NK-92 (cell line): ENCODE data around the gene ZNF362.

Source experiments
- DNase-seq: peaks from one replicate; lab custom pipeline; 2025; ENCODE audit not compliant: unreplicated experiment; lab: John Stamatoyannopoulos, UW

Gene ZNF362

DNA sequence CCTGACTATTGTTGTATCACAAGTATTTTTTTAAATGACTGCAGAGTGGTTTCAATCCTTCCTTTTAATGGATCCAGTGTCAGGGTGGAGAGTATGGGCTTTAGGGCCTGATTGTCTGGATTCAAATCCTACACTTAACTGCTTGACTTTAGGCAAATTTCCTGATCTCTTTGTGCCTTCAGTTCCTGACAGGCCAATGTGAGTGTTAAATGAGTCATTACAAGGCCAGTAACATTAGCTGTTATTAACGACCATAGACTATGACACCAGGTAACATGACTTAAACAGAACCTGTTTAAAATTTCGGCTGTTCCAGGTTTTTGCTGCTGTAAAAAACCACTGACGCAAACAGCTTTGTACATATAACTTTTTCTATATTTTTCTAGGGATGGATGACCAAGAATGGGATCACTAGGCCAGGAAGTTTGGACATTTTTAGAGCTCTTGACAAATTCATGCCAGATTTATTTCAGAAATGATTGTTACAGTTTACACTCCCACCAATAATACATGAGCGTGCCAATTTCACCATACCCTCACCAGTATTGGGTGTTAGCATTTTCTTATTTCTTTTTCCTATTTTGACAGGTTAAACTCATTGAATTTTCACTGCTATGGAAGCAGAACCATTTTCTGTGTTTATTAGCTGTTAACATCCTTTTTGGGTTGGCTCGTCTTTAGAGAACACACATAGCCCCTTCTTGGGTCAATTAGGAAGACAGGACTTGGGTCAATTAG, 11.3 kb downstream of the ZNF362 start:
- no peak for DNase-seq

DNA sequence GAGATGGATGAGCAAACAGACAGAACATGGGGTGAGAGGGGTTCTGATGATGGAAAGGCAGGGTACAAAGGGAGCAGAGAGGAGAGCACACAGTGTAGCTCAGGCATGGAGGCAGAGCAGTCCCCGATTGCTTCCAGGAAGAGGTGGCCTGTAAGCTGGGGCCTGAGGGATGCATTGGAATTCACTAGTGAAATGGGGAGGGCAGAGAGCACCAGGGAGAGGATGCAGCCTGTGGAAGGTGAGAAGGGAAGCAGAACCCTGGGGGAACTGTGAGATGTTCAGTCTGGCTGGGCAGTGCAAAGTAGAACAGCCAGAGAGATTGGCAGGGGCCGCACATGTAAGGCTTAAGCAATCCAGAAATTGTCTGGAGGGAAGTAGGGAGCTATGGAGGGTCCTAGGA, 12.2 kb downstream of the ZNF362 start:
- no peak for DNase-seq

DNA sequence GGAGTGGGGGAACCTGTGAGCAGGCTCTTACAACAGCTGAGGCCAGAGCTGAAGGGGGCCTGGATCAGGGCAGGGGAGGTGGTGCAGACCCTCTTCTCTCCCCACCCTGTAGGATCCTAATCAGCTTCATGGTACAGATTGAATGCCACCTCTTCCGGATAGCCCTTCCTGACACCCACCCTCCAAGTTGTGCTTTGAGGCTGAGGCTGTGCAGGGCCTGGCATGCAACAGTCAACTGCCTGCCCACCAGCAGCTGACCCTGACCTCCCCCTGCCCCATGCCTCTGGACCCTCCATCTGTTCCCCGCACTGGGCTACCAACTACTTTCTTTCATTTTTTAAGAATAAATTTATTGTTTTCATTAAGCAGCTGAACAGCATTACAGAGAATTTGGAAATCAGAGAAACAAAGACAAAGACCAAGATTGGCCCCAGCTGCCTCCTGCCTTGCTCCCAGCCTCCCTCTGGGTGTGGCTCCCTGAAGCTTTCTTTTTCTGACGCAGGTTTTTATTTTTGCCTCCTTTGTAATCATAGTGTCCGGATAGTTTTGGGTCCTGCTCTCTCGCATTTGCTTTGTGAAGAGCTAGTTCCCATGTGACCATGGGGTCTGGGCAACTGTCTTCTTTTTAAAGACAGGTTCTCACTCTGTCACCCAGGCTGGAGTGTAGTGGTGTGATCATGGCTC, 12.8 kb downstream of the ZNF362 start:
- no peak for DNase-seq

DNA sequence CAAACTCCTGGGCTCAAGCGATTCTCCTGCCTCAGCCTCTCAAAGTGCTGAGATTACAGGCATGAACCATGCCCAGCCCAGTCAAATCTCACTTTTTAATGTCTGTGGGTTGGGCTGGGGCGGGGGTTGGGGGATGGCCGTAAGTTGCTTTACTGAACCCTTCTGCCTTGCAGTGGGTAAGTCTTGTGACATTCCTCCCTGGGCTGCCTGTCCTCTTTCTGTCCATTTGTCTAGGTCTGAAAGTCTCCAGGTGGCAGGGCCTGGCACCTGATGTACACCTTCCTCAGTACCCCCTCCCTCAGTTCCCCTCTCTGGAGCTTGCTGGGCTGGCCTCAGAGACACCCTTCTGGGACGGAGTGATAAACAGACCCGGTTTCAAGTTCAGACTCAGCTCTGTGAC, 13.3 kb downstream of the ZNF362 start:
- no peak for DNase-seq

- no peak for DNase-seq
These were observed 14.1 kb downstream of the ZNF362 start for GRCh38 chr1:33270379-33270778.

DNA sequence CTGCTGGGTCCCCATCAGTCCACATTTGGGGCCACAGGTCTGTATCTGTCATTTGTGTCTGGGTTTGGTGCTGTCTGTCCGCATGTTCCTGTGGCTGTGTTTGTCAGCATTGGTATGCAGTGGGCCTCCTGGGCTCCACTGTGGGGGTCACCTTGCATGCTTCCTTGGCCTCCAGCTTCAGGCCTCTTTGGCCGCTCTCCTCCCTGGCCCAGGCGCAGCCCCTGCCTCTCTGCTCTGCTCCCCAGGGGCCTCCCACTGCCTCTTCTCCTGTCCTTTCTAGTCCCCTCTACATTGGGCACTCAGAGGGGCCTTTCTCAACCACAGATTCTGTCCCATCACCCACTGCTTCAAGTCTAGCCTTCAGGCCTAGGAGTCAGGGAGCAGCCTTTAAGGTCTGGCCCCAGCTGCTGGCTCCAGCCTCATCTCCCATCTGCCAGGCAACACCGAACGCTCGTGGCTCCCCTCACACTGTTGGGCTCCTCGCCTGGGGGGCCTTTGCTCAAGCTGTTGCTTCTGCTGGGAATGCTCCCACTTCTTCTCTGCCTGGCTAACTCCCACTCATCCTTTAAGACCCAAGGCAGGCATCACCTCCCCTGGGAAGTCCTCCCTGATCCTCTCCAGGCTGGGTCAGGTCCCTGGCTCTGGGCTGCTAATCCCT, 14.6 kb downstream of the ZNF362 start:
- no peak for DNase-seq

DNA sequence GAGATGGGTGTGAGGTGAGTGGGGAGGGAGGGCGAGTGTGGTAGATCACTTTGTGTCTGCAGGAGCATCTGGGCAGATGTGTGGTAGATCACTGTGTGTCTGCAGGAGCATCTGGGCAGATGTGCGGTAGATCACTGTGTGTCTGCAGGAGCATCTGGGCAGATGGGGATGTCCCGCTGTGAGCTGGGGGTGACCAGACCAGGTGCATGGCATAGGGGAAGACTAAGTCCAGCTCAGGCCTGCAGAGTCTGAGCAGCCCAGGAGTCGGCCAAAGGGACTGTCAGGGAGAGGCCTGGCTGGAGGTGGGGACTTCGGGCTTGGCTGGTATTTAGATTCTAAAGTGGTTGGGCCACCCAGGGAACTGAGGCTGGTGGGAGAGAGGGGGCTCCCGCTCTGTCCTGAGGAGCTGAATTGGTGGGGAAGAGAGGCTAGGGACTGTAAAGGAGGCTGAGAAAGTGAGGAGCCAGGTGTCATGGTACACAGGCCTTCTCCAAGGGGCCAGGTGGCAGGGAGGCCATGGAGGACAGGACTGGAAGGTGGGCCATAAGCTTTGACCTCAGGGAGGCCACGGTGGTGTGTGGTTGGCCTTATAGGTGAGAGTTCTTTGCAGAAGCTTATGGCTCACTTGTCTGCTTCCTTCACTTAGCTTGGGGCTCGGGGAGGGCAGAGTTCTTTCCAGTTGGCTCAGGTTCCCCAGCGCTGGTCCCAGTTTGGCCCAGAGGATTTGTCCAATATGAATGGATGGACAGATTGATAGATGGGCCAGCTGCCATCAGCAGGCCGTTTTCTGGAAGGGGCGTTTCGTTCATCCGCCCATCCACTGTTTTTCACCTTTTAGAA, 15.6 kb downstream of the ZNF362 start:
- no peak for DNase-seq

DNA sequence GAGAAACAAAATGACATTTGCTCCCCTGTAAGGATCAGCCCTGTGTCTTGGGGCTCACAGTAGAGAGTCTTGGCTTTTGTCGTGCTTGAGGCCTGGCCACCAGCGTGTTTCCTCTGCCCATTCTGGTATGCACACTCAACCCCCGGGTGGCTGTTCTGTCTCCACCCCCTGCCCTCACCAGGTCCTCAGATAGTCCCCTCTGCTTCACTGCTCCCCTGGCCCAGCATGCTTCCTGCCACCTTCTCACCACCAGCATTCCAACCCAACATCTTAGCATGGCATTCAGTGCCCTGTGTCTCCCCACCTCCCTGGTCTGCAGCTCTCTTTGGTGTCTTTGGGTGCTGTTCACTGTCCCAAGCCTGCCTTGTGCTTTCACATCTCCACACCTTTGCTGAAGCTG, 16.2 kb downstream of the ZNF362 start:
- DNase-seq: no peak

DNA sequence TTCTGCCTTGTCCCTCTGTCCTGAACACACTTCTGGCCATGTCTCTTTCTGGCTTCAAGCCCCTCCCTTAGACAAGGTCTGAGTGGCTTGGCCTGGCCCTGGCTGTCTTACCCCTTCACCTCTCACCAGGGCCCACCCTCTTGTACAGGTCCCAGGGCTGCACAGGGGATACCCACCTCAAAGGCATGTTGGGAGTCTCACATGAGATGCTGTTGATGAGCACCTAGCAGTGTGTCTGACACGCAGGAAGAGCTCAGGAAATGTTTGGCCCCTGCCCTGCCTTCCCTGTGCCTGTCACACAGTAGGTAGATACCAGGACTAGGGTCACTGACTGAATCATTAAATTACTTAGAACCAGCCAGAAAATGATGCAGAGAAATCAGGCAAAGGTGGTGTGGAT, 16.6 kb downstream of the ZNF362 start:
- DNase-seq: no peak

- no peak for DNase-seq
These were observed 17.1 kb downstream of the ZNF362 start for GRCh38 chr1:33273406-33273805.

DNA sequence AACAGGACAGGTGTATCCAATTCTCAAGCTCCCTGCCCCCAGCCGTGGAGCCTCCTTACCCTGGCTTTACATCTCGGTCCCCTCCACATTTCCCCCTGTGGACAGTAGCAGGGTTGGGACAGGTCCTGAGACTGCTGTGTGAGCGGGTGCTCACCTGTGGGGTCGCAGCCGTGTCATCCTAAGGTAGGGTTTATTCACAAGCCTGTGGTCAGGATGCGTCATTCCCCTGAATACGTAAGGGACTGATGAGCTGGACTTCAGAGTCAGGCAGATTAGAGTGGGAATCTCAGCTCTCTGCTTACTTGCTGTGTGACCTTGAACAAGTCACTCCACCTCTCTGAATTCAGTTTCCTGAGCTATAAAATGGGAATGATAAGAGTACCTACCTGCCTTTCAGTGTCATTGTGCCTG, 17.7 kb downstream of the ZNF362 start:
- DNase-seq: no peak

- DNase-seq: no peak
These were observed 18.2 kb downstream of the ZNF362 start for GRCh38 chr1:33274446-33274845.

DNA sequence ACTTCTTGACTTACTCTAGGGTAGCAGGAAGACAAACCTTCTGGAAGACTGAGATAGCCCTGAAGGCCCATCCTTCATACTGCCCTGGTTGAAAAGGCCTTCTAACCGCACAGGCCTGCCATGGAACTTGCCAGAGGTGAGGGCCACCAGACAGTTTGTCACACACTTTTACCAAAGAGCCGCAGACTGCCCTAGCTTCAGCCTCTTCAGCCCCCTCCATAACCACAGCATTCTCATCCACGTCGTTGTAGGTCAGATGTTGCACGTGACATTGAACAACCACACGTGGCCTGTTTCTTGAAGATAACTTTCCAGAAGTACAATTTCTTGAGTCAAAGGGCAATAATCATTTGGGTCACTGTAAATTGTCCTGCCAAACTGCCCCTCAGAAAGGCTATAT, 18.9 kb downstream of the ZNF362 start:
- no peak for DNase-seq

GRCh38 chr1:33275706-33276572, 19.6 kb downstream of the ZNF362 start:
- no peak for DNase-seq

GRCh38 chr1:33276573-33277298, 20.4 kb downstream of the ZNF362 start:
- DNase-seq: no peak

- DNase-seq: no peak
These were observed 21.3 kb downstream of the ZNF362 start for GRCh38 chr1:33277488-33278084.

DNA sequence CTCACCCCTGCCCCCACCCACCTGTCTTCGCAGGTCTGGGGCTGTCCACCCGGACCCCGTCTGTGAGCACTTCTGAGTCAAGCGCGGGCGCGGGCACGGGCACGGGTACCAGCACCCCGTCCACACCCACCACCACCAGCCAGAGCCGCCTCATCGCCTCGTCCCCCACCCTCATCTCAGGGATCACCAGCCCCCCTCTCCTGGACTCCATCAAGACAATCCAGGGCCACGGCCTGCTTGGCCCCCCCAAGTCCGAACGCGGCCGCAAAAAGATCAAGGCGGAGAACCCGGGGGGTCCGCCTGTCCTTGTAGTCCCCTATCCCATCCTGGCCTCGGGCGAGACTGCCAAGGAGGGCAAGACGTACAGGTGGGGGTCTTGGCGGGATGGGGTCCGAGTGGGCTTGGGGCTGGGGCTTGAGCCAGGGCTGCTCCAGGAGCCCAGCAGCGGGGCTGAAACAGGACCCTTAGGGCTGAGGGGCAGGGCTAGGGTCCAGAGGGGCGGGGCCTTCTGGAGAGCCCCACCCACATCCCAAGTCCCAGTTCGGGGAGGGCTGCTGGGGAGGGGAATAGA, 23.9 kb downstream of the ZNF362 start:
- no peak for DNase-seq

DNA sequence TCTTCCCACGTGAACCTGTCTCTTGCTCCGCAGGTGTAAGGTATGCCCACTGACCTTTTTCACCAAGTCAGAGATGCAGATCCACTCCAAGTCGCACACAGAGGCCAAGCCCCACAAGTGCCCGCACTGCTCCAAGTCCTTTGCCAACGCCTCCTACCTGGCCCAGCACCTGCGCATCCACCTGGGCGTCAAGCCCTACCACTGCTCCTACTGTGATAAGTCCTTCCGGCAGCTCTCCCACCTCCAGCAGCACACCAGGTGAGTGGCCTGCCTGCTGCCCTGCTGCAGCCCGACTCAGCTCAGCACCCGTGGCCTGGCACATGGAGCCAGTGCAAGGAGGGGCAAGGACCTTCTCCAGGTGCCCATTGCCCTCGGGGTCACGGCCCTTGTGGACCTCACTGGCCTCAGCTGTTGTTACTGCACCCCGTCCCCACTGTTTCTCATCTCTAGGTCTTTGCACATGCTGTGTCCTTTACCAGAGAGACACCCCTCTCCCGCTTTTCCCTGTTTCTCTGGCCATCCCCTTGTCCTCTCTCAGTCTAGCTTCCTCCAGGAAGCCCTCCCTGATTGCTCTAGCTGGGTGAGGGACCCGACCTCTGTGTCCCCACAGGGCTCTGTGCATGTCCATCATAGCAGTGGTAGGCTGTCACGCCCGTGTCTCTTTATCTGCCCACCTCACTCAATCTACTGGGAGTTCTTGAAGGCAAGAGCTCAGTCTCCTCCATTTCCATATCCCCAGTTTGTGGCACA, 25.4 kb downstream of the ZNF362 start:
- no peak for DNase-seq
